HepG2 (cell line): ENCODE measurements around the gene RPS6KC1. TPM values are rescaled to one million over a fixed set of nuclear protein-coding genes. Genes with fewer than 3 reads are reported as not detected.
A peak's percentile ranks its signal among the peaks of the same experiment; 100 is the strongest.

Experiments
- ERF ChIP-seq: IDR thresholded peaks from 2 replicates; pipeline ENCODE4 v1.6.1; 2018; ENCODE audit warnings: missing biosample characterization, missing genetic modification reagents
- SNAPC4 ChIP-seq: sonication (generic); formaldehyde crosslinking; IDR thresholded peaks from 2 replicates; pipeline ENCODE4 v1.4.0; 2020; ENCODE audit warnings: mild to moderate bottlenecking, missing genetic modification reagents
- THRA ChIP-seq: sonication (generic); formaldehyde crosslinking; IDR thresholded peaks from 2 replicates; pipeline ENCODE4 v1.4.0; 2020; ENCODE audit warnings: missing genetic modification reagents, borderline replicate concordance
- ZFP1 ChIP-seq: IDR thresholded peaks from 2 replicates; pipeline ENCODE4 v1.6.1; 2016
- ZHX2 ChIP-seq, 2 experiments: sonication (generic) in 1 of 2; formaldehyde crosslinking in 1 of 2; IDR thresholded peaks; 2 replicates each; pipeline versions ENCODE4 v1.6.1 to v1.9.0; 2014 to 2022; ENCODE audit warnings: antibody characterized with exemption in 1 of 2, borderline replicate concordance in 1 of 2, inconsistent platforms in 1 of 2, low read depth in 1 of 2, missing genetic modification reagents in 1 of 2
- ZNF563 ChIP-seq: sonication (generic); formaldehyde crosslinking; IDR thresholded peaks from 2 replicates; pipeline ENCODE4 v1.8.0; 2022; ENCODE audit warnings: mild to moderate bottlenecking, moderate library complexity, missing genetic modification reagents
- ZUFSP ChIP-seq: sonication (generic); formaldehyde crosslinking; IDR thresholded peaks from 2 replicates; pipeline ENCODE4 v1.9.0; 2021; ENCODE audit warnings: missing genetic modification reagents, mild to moderate bottlenecking, borderline replicate concordance
- polyA plus RNA-seq, 8 experiments: library from polyadenylated mRNA; depleted of rRNA in 3 of 8; stranded (reverse) in 7 of 8; unstranded in 1 of 8; fragments of >200 nt; fragmentation: Illumina TruSeq in 4 of 8; extraction: Trizol in 4 of 8; gene quantifications; 2 replicates each; pipeline versions ENCODE4 v1.2.1 to v1.2.3, GENCODE V29; 2011 to 2016; ENCODE audit warnings: low read depth in 4 of 8, missing spikeins in 1 of 8, mixed read lengths in 1 of 8; ENCODE audit not compliant: insufficient read depth in 1 of 8
- total RNA-seq, 5 experiments: library from RNA; depleted of rRNA; stranded (reverse); fragments of >200 nt; fragmentation: Illumina TruSeq; extraction: Trizol; gene quantifications; 2 replicates each; pipeline ENCODE4 v1.2.3, GENCODE V29; 2016; ENCODE audit warnings: low read depth in 1 of 5
- TF ChIP-seq, protein P1 (sequence below): sonication (generic); formaldehyde crosslinking; IDR thresholded peaks from 2 replicates; pipeline ENCODE4 v1.4.0; 2020; ENCODE audit warnings: mild to moderate bottlenecking, missing genetic modification reagents
- TF ChIP-seq, protein P2 (sequence below): IDR thresholded peaks from 2 replicates; pipeline ENCODE4 v1.6.1; 2016; ENCODE audit warnings: low read depth, control low read depth

RPS6KC1 gene
- total and polyA plus RNA-seq, 2 of the 13 experiments (the other 11 are each of a cell fraction or from before 2014, with no cell fraction given), result 11.0 to 25.2 TPM

GRCh38 chr1:213015099-213016050, 35.7 kb upstream of the RPS6KC1 start, which contains the start of gene ANGEL2 (continued):
- TF ChIP-seq, protein P1, sequence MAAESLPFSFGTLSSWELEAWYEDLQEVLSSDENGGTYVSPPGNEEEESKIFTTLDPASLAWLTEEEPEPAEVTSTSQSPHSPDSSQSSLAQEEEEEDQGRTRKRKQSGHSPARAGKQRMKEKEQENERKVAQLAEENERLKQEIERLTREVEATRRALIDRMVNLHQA, result 0 out of 2 replicates have a peak, but pooled peaks have one; percentile 6
- peak; percentile 95 for TF ChIP-seq ZFP1 (CRISPR knock-in tag)
- no peak; the same call in 1 of the 2 replicates for TF ChIP-seq ERF (CRISPR knock-in tag)
- peak; percentile 55 for TF ChIP-seq THRA (CRISPR knock-in tag)
- TF ChIP-seq ZNF563 (CRISPR knock-in tag), result peak; percentile 46; the same call in 1 of the 2 replicates
- no peak for TF ChIP-seq SNAPC4 (CRISPR knock-in tag)
- TF ChIP-seq ZUFSP (CRISPR knock-in tag), result no peak
- TF ChIP-seq, protein P2, sequence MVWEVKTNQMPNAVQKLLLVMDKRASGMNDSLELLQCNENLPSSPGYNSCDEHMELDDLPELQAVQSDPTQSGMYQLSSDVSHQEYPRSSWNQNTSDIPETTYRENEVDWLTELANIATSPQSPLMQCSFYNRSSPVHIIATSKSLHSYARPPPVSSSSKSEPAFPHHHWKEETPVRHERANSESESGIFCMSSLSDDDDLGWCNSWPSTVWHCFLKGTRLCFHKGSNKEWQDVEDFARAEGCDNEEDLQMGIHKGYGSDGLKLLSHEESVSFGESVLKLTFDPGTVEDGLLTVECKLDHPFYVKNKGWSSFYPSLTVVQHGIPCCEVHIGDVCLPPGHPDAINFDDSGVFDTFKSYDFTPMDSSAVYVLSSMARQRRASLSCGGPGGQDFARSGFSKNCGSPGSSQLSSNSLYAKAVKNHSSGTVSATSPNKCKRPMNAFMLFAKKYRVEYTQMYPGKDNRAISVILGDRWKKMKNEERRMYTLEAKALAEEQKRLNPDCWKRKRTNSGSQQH (CRISPR knock-in tag), result no peak
- TF ChIP-seq ZHX2 (IDR thresholded peaks at IDR 0.05; ENCODE audit: low read depth), result peak; percentile 96
- TF ChIP-seq ZHX2 (CRISPR knock-in tag; IDR thresholded peaks at IDR 0.05; ENCODE audit: borderline replicate concordance), result 0 out of 2 replicates have a peak, but pooled peaks have one; percentile 29
